ENCODE measurements around the gene SPHKAP. TPM values are rescaled to one million over a fixed set of nuclear protein-coding genes. Genes with fewer than 3 reads are reported as not detected.

The SPHKAP gene
- total RNA-seq, 1 experiment from 2014 or later = not detected

DNA sequence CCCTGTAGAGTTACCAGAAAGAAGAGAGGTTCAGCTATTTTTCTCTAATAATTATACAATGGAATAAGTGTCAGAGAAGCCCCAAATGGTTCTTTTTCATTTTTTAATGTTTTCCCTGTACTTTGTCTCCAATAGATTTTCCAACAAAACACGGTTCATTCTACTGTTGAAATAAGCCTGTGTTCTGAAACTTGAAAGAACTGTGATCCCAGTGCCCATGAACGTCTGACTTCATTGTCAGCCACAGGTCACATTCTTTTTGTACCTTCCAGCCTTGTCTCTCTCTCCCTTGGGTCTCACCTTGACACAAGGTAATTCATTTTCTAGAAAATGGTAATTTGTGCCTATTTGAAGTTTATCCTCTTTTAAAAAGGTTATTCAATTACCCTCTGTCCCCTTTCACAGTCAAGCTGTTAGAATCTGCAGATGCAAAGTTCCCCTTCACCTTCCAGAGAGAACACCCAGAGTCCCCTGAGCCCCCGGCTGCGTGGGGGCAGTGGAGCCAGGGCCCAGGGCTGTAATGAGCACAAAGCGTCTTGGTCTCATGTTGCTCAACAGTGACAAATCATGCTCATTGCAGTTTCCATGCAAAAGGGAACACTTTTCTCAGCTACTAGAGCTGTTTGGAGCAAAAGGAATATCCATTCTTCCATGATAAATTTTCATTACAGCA is 115.2 kb downstream of the SPHKAP start:
- no peak for DNase-seq
- Histone ChIP-seq H3K4me3 (no peak overlapping the region), H3K27me3 (no peaks in the 10 kb centered on the region; the same call in 1 of the 2 replicates), H3K9me3 (no peaks in the 10 kb centered on the region), H3K36me3 (no peaks in the 10 kb centered on the region)

DNA sequence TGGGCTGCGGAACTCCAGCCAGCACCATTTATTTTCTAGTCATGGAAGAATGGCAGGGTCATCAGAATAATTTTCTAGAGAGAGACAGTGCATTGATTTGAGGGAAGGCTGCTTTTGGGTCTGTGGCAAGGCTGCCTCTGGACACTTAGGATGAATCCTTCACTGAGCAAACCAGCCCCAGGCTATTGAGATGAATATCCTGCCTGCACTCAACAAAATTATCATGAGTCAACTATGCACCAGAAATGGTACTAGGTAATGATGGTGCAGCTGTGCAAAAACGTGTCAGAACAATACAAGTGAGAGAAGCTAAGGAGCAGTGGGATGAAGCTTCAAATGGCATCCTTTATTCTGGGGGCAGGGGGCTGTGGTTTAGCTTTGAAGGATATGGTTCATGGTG is 115.8 kb downstream of the SPHKAP start:
- no peak for DNase-seq
- no peaks in the 10 kb centered on the region; the same call in 1 of the 2 replicates for H3K27me3 ChIP-seq
- H3K4me3 ChIP-seq = no peak overlapping the region
- no peaks in the 10 kb centered on the region for H3K9me3 ChIP-seq
- no peaks in the 10 kb centered on the region for H3K36me3 ChIP-seq

DNA sequence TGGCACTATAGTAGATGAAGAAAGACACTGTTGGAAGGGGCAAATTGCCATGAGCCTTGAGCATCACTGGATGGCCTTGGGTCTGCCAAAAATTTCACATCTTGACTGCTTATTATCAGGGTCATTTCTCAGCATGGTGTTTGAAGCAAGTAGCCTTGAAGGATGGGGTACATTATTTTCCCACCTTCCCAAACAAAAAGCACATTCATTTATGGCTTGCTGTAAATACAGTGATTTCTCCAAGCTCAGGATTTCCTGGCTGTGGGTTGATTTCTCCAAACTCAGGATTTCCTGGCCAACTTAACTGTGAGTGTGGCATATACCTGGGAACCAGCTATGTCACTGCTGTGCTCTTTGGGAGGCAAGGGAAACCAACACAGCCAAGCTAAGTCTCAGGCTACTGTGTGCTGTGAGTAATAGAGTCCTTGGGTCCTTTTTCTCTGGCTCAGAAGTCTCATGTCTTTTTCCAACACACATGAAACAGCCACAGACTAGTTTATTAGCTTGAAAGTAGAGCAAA is 116.6 kb downstream of the SPHKAP start:
- H3K36me3 ChIP-seq = no peaks in the 10 kb centered on the region
- H3K9me3 ChIP-seq = no peaks in the 10 kb centered on the region
- H3K4me3 ChIP-seq = no peak overlapping the region
- no peak for DNase-seq
- H3K27me3 ChIP-seq = no peaks in the 10 kb centered on the region; the same call in 1 of the 2 replicates

DNA sequence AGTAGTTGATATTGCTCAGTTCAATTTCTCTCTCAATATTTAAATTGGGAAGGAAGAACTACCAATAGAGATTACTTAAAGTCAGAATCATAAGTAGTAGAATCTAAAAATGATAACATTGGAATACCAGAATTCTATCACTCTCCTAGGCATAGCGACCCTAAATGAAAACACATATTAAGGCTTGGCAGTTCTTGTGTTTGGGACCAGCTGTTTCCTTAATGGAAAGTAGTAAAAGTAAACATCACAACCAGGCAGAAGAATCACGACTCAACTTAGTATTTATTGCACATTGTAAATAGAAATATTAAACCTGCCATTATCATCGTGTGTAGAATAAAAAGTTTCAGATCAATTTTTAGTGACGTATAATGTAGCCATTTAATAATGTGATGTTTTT is 117.5 kb downstream of the SPHKAP start:
- Histone ChIP-seq H3K9me3 (no peaks in the 10 kb centered on the region), H3K4me3 (no peak overlapping the region), H3K27me3 (no peaks in the 10 kb centered on the region; the same call in 1 of the 2 replicates), H3K36me3 (no peaks in the 10 kb centered on the region)
- DNase-seq = no peak

DNA sequence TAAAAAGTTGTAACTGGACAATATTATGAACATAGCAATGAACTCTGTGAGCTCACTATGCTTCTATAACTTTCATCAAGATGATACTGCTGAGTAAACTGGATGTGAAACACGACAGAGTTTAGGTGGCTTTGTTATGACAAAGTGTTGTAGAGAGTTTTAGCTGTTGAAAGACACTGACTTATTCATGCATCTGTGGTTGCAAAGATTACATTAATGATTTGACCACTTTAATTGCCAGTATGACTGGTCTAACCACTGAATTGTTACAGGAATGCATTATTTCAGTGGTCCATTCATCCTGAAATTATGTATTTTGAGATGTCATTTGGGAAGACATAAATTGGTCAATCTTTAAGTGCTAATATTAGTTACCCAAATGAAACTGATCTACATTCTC is 117.9 kb downstream of the SPHKAP start:
- Histone ChIP-seq H3K36me3 (no peaks in the 10 kb centered on the region), H3K27me3 (no peaks in the 10 kb centered on the region; the same call in 1 of the 2 replicates), H3K4me3 (no peak overlapping the region), H3K9me3 (no peaks in the 10 kb centered on the region)
- DNase-seq = no peak

DNA sequence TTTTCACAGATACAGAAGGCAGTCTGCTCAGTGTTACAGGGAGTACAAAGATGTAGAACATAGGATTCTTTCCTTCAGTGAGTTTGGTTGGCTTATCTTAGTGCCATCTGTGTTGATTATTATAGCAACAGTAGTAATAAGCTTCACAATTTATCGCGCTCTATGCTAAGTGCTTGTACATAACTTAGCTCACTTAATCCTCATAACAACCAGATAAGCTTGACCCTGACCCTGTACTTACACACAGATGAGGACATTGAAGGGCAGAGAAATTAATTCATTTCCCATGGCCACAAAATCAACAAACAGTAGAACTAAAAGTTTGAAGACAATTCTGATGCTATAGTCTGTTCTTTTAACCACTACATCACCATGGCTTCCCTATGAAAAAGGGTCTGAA is 121.8 kb downstream of the SPHKAP start:
- no peaks in the 10 kb centered on the region for H3K36me3 ChIP-seq
- H3K4me3 ChIP-seq = no peak overlapping the region
- DNase-seq = no peak
- no peaks in the 10 kb centered on the region for H3K27me3 ChIP-seq
- H3K9me3 ChIP-seq = no peaks in the 10 kb centered on the region

DNA sequence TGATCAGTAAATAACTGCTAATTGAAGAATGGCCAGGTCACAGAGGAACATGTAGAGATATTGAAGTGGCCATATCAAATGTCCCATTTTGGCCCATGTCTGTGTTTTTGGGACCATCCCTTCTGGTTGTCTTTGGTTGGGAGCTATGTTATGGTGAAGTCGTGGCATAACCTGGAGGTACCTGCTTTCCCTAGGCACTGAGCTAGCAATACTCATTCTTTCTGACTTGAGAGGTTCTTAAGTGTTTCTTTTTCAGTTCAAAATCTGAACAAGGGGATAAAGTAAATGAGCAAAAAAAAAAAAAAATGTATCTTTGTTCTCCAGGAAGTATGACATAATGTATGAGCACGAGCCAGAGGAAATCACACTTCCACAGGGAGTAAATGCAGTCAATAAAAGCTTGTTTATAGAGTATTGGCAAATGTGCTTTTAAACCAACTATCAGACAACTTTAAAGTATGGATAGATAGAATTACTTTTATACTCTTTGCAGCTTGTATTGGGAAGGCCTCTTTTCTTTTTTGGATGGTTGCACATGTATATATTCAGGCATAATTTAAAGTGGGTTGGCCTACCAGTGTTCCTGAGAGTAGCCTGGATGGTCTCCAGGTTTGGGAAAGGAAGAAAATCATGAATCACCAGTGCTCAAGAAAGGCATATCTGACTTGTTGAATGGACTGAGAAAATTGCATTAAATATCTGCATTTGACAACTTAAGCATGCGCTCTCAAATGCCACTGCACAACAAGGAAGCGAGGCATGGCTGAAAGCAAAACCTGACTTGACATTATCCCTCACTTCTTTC is 125.0 kb downstream of the SPHKAP start:
- Histone ChIP-seq H3K36me3 (no peaks in the 10 kb centered on the region), H3K27me3 (no peaks in the 10 kb centered on the region), H3K9me3 (no peaks in the 10 kb centered on the region), H3K4me3 (no peak overlapping the region)
- DNase-seq = no peak

DNA sequence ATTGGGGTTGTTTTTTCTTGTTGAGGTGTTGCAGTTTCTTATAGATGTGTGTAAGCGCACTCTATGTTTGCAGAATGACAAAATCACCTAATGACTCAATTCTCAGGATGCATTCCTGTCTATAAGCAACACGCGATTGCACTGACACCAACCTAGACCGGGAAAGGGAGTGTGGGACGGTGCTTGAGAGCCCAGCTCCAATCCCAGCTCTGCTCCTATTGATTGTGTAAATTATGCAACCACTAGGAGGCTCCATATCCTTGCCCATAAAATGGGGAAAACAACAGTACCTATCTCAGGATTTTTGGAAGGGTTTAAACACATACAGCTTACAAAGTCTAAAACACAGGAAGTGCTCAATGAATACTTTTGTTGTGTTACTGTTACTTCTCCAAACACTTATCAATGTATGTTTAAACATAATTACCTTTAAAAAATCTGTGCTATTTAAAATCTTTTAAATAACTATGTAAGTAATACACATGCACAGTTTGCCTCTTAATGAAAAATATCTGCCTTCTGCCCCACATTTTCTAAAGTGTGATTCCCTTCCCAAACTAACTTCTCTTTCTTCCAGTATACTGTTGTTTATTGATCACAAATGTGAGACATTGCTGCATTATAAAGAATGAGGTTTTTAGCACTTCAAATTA is 132.5 kb downstream of the SPHKAP start:
- DNase-seq = peak; percentile 50
- H3K27me3 ChIP-seq = no peaks in the 10 kb centered on the region
- H3K9me3 ChIP-seq = no peaks in the 10 kb centered on the region
- no peak overlapping the region for H3K4me3 ChIP-seq
- no peaks in the 10 kb centered on the region for H3K36me3 ChIP-seq

DNA sequence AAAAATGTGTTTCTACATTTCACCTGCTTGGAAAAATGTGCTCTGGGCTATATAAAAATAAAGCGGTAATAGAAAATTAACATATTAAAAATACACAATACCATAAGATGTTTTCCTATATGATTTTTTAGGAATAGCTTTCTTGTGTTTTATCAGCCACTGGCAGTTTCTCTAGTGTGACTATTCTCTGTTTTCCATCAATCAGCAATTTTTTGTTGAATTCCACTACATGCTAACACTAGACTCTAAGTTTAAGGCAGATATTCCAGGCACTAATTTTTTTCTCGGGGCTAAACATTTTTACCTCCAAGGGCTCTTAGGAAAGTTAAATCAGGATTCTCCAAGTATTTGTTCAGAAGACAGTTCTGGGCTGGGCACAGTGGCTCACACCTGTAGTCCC is 140.5 kb downstream of the SPHKAP start:
- no peaks in the 10 kb centered on the region for H3K36me3 ChIP-seq
- DNase-seq = no peak
- H3K9me3 ChIP-seq = no peaks in the 10 kb centered on the region
- no peaks in the 10 kb centered on the region for H3K27me3 ChIP-seq
- H3K4me3 ChIP-seq = no peak overlapping the region

DNA sequence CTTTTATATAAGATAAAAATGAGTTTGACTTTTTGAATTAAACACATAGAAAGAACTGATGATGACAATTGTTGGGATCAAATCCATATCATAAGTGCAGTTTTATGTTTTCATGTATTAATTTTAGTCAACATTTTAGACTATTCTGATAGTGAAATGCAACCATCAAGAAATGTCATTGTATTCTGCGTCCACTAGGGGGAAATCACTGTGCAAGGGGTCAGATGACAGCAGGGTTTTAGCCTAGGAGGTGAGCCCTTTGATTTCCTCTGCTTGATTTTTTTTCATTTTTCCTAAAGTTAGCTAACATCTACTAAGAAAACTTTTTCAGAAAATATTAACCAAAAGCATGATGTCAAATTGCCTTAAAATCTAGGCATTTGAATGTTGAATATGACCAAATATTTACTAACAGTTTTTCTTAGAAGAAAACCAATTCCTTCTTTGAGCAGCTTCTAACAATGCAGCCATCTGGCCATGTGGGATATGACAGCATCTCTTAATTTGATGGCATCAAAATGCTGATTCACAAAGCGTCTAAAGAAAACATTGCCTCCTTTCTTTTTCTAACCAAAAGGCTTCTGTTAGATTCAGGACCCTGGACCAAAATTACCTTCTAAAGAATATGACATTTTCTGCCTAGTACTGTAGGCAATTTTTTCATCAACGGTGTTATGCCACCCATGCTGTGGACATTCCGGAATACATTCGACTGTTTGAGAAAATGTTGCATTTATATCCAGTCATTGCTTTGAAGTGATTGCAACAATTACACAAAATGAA is 141.5 kb downstream of the SPHKAP start:
- no peaks in the 10 kb centered on the region for H3K36me3 ChIP-seq
- no peak for DNase-seq

DNA sequence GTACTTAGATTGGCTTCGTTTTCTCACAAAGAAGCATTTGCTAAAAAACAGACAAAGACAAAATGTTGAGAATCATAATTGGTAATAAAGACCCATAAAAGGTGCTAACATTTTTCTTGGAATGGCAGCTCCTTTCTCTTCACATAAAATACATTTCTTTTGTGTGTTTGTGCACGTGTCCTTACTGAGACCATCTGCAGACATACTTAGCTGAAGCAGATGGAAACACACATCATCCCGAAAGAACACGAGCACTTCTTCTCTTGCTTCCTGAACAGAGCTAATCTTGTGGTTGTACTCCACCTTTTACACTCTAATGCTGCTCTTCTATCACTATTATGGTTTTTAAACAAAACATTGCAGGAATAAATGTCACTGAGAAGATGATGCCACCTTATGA is 142.5 kb downstream of the SPHKAP start:
- DNase-seq = no peak
- Histone ChIP-seq H3K9me3 (no peaks in the 10 kb centered on the region), H3K36me3 (no peaks in the 10 kb centered on the region), H3K4me3 (no peak overlapping the region), H3K27me3 (no peaks in the 10 kb centered on the region)

More for the DNA sequence above, 141.5 kb downstream of the SPHKAP start:
- Histone ChIP-seq H3K4me3 (no peak overlapping the region), H3K9me3 (no peaks in the 10 kb centered on the region), H3K27me3 (no peaks in the 10 kb centered on the region)

DNA sequence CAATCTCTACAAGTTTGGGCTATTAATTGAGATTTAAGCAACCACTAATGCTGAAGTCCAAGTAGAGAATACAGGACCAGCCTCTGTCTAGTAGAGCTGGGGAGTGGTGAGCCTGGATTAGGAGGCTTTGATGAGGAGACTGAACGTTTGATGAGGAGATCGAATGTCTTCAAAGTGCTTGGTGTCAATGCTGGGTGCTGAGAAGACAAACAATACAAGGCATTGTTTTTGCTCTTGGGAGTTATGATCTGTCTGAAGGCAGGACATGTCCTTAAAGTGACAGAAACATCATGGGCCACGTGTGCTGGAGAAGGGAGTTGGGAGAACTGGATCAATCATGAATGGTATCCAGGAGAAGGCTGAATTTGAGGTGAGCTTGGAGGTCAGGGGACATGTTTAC is 143.6 kb downstream of the SPHKAP start:
- Histone ChIP-seq H3K27me3 (no peaks in the 10 kb centered on the region), H3K4me3 (no peak overlapping the region), H3K36me3 (no peaks in the 10 kb centered on the region), H3K9me3 (no peaks in the 10 kb centered on the region)
- DNase-seq = no peak

DNA sequence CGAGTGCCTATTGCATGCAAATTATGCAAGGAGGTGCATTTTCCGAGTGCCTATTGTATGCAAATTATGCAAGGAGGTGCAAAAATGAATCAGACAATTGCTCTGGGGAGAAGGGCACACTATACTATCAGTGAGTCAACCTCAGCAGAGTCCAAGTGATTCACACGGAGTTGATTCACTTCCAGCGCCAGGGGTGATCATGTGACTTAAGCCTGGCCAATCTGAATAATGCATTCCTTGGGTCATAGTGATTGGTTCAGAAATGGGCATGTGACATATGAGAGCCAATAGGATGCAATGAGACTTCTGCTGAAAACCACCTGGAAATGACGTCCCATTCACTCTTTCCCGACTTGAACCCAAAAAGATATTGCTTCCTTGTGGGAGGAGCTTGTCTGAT is 157.9 kb downstream of the SPHKAP start:
- no peaks in the 10 kb centered on the region for H3K9me3 ChIP-seq
- no peaks in the 10 kb centered on the region for H3K36me3 ChIP-seq
- H3K27me3 ChIP-seq = no peaks in the 10 kb centered on the region
- DNase-seq = peak; percentile 24
- no peak overlapping the region for H3K4me3 ChIP-seq

DNA sequence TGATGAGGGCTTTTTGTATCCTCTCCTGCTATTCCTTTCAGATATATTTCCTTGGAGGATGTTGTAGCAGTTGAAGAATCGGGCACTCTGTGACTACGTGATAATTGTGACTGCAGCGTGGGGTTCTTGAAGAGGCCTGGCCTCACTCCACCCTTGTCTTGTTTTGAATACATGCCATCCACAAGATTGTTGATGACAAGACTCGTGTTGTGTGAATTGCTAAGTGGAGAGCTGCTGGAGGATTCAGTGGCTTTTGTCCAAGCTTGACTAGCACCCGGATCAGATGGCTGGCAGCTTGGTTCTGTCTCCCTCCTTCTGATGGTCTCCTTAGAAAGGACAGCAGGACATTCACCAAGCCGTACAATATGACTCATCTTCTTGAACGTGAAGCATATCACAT is 163.2 kb downstream of the SPHKAP start:
- no peaks in the 10 kb centered on the region for H3K36me3 ChIP-seq
- H3K4me3 ChIP-seq = no peak overlapping the region
- no peaks in the 10 kb centered on the region for H3K27me3 ChIP-seq
- H3K9me3 ChIP-seq = no peaks in the 10 kb centered on the region
- DNase-seq = no peak

DNA sequence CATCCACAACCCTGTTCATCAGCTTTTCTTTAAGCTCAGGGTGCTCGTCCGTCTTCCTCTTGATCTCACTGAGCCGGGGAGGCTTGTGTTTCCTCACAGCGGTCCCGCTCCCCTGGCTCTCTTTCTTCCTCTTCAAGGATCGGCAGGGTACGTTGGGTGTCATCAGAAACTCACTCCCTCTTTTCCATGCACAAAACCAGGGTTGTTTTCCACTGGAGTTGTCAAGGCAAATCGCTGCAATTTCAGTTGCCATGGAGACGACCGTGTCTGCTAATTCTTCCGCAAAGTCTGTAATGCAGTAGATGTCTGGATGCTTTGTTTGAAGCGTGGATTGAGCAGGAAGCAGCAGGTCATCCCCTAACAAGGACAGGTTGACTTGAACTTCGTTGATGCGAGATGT is 163.7 kb downstream of the SPHKAP start:
- no peak for DNase-seq
- Histone ChIP-seq H3K27me3 (no peaks in the 10 kb centered on the region), H3K4me3 (no peak overlapping the region), H3K36me3 (no peaks in the 10 kb centered on the region), H3K9me3 (no peaks in the 10 kb centered on the region)

DNA sequence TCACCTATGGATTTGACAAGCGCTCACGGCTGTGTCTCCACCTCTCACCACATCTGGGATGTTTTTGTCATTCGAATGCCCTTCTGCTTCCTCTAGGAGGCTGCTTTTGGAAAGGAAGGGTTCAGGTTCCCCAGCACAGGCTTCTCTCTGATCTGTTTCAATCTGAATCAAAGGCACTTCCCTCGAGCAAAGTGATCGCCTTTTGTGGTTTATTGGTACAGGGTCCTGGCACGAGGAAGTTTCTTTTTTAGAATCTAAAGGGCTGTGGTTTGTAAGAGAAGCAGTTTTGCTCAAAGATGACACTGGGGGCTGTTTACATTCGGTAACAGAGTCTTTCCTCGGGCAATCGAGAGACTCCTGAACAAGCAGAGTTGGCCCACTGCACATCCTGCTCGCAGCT is 165.1 kb downstream of the SPHKAP start:
- H3K9me3 ChIP-seq = no peaks in the 10 kb centered on the region

DNA sequence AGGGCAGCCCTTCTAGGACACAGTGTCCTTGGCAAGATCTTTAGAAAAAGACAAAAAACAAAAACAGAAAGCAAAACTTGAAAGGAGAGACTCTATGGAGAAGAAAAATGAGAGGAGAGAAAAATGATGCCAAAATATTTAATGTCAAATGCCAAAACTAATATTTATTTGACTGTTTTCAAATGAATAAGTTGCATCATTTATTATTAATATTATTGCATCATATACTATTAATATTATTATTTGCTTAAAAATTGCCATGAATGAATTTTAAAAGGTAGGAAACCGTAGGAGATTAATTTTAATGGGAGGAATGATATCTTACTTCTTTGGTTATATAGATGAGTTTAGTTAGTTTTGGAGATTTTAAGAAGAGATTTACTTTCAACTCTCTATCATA is 165.7 kb downstream of the SPHKAP start:
- no peaks in the 10 kb centered on the region for H3K36me3 ChIP-seq
- DNase-seq = no peak
- H3K4me3 ChIP-seq = no peak overlapping the region
- H3K9me3 ChIP-seq = no peaks in the 10 kb centered on the region
- no peaks in the 10 kb centered on the region for H3K27me3 ChIP-seq

More for the DNA sequence above, 165.1 kb downstream of the SPHKAP start:
- no peaks in the 10 kb centered on the region for H3K27me3 ChIP-seq
- H3K4me3 ChIP-seq = no peak overlapping the region
- no peak for DNase-seq
- H3K36me3 ChIP-seq = no peaks in the 10 kb centered on the region
